GM18520 (cell line): Measurements from ENCODE around the gene GOLGA8B.
"Not testable (repeated sequence)": the region's sequence is repeated elsewhere in the genome, so short reads cannot be mapped to it uniquely, and the experiment has no call there.

Experiments
- ATAC-seq: cut with Tn5 transposase; IDR thresholded peaks from one replicate; pipeline ENCODE4 v1.9.1; 2021; ENCODE audit not compliant: unreplicated experiment

Gene GOLGA8B

DNA sequence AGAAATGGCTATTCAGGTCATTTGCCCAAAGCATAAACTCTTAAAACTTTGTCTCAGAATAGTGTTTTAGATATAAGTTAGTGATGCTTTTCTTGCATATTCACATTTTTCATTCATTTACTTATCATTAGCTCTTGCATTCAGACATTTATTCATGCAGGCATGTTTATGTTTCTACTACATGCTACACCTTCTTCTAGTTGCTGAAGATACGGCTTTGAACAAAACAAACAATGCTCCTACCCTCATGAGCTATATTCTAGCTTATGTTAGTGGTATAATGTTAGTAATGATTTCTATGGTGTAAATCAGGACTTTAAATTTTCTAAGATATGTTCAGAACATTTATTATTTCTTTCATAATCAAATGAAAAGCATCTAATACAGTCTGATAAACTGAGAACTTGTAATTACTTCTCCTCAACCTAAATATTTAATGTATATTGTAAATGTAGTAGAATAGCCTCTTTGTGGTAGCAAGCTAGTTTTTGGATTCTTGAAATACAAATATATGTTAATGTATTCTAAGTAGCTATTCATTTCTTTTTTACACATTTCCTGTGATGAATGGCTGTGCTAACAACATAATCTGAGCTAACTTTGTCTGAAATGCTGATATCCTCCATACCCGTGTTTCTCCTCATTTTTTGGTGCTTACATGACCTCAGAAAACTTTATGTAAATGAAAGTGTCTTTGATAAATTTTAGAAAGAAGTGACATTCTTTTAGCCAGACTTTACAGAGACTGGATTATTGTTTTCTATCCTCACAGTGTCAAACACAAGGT lies 15.5 kb upstream of the GOLGA8B start:
- ATAC-seq, result no peak

DNA sequence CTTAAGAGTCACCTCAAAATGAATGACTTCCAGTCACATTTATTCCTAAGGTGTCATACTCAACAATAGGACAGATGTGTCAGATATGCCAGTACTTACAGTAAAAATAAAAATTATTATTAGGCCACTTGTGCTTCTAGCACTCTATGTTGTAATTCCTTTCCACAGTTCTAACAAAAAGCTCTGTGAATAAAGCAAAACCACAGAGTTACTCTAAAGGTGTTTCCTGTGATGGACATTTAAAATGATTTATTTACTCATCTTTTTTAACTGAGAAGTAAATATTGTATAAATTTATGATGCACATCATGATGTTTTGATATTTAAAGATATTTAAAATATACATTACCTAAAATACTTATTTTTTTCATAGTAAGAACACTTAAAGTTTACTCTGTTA lies 13.9 kb upstream of the GOLGA8B start:
- ATAC-seq, result no peak

DNA sequence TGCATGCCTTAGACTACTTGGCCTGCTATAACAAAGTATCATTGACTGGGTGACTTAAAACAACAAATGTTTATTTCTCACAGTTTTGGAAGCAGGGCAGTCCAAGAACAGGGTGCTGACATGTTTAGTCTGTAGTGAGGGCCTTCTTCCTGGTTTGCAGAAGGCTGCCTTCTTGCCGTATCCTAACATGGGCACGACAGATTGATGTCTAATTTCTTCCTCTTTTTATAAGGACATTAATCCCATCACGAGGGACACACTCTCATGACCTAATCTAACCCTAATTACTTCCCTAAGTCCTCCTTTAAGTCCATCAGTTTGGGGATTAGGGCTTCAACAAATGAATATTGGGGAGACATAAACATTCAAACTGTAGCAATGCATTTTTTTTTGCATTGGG lies 10.9 kb upstream of the GOLGA8B start:
- ATAC-seq, result no peak

DNA sequence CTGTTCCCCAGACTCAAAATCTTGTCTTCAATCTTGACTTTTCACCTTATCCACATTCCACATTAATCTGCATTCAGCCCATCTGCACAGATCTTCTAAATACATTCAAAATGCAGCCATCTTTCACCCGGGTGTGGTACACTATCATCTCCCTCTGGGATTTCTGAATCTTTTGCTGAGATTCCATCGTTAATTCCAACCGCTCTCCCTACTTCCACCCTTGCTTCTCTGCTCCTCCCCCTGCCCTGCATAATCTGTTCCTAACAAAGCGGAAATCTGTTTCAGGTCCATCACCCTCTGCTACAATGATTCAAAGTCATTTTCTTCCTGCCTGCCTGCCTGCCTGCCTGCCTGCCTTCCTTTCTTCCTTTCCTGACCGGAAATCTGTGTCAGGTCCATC lies 7.9 kb upstream of the GOLGA8B start:
- ATAC-seq, result no peak

DNA sequence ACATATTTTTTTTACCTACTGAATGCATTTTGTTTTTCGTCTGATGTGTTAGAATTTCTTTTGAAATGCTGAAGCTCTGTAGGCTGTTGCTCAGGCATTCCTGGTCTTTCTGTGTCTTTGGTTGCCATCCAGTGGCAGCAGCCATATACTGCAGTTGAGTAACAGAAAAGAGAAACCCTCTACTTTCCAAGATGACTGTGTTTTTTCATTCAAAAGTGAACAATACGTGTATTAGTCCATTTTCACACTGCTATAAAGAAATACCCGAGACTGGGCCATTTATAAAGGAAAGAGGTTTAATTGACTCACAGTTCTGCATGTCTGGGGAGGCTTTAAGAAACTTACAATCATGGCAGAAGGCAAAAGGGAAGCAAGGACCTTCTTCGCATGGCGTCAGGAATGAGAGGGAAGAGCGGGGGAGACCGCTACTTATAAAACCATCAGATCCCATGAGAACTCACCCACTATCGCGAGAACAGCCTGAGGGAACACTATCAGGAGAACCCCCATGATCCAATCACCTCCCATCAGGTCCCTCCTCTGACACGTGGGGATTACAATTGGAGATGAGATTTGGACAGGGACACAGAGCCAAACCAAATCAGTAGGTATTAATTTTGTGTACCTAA lies 4.7 kb upstream of the GOLGA8B start:
- no peak for ATAC-seq

DNA sequence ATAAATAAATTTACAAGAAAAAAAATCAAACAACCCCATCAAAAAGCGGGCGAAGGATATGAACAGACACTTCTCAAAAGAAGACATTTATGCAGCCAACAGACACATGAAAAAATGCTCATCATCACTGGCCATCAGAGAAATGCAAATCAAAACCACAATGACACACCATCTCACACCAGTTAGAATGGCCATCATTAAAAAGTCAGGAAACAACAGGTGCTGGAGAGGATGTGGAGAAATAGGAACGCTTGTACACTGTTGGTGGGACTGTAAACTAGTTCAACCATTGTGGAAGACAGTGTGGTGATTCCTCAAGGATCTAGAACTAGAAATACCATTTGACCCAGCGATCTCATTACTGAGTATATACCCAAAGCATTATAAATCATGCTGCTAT lies 2.5 kb upstream of the GOLGA8B start:
- not testable (repeated sequence) for ATAC-seq

DNA sequence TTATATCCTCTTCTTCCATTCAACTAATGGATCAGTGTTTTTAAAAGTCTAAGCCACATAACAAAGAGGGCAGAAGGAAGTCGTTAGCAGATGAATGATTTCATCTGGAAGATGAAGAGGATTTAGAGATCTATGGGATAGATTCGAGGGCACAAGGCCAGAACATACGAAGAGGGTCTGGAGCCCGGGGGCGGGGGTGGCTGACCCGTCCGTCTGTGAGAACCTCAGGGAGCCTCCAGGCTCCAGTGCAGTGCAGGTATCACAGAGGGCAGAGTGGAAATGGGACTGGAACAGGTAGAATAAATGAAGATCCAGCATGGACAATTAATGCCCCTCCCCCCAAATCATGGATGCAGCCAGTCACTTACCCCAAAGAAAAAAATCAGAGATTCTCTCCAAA lies 1.5 kb upstream of the GOLGA8B start:
- no peak for ATAC-seq

DNA sequence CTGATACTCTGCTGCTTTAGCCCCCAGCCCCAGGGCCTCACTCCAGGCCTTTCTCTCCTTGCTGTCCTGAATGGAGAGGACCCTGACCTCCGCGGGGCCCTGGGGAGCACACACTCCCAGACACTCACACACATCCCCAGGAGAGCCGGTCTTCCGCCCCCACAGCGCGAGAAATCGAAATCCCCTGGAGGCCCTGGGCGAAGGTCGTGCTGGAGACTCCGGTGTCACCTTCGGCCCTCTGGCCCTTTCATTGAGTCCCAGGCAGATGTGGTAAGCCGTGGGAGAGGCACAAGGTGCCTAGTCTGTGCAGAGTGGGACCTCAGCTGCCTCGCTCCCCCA lies 848 bp upstream of the GOLGA8B start:
- ATAC-seq, result no peak

DNA sequence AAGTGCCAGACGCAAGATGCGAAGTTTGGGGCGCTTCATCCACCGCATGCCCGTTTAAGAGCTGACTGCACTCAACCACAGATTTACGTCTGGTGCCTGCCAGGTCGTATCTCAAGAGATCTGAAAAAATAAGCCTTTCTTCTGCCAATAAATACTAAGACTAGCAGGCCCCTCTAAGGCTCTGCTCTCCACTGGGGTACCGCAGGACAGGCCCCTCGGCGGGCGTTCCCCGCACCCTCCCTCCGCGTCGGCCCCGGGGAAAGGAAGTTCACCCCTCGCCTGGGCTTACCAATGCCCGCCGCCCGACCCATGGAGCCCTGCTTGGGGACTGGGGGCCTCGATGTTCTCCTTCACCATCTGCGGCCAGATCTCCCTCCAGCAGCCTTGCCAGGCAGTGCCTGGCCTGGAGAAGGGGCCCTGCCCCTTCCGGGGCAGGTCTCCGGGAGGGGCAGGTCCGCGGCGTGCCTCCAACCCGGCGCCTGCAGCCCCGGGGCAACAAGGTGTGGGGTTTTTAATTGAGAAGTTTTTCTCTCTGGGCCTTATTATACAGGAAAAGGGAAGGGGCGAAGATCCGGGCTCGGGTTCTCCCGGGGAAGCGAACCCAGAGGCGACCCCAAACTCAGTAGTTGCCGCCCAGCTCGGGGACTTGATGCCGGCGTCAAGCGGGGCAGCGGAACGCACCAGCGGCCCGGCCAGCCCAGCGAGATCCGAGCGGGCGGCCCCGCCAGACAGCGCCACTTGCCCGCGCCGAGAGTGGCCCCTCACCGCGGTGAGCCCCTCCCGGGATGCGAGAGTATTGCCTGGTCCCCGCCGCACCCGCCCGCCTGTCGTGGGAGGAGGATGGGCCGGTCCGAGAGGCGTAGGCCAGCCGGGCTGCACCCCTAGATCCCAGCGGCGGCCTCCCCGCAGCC lies 735 bp downstream of the GOLGA8B start:
- ATAC-seq, result peak; percentile 10

DNA sequence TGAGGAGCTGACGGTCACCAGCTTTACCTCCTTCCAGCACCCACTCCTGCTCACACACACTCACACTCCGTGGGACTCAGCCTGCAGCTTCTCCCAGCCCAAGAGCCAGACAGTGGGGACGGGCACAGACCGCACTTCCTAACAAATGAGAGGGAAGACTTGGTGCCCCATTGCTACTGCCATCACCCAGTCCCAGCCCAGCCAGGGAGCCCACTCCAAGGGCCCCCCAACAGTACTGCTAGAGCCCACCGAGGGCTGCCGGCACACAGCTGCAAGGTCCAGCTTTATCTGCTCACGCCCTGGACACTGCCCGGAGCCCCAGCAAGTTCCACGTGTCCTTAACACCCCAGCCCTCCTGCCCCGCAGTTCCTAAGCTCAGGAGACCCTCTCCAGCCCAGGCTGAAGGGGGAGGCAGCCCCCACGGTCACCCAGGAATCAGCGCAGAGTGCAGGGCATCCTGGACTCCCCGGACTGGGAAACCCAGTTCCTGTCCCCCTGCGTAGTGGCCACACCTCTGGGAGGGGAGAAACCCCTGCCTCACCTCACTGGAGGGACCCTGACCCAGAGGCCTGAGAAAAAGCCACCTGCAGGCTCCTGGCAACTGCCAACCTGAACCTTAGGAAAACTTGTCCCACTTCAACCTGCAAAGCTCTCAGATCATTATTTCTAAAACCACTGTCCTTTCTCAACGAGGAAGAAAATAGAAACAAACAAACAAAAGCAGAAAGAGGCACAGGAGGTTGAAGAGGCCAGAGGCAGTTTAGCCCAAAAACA lies 1.6 kb downstream of the GOLGA8B start:
- not testable (repeated sequence) for ATAC-seq

DNA sequence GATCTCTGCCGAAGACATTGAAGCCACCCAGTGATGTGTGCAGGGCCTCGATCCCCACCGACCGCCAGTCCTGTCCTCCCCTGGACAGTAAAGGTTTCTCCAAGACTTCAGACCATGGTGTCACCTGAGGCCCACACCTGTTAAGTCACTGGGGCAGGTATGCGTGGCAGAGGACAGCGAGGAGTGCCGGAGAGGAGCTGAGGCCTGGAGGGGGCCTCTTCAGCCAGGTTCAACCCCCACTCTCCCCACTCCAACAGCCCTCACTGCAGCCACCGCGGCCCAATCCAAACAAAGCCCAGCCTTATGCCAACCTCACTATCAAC lies 2.4 kb downstream of the GOLGA8B start:
- no peak for ATAC-seq

DNA sequence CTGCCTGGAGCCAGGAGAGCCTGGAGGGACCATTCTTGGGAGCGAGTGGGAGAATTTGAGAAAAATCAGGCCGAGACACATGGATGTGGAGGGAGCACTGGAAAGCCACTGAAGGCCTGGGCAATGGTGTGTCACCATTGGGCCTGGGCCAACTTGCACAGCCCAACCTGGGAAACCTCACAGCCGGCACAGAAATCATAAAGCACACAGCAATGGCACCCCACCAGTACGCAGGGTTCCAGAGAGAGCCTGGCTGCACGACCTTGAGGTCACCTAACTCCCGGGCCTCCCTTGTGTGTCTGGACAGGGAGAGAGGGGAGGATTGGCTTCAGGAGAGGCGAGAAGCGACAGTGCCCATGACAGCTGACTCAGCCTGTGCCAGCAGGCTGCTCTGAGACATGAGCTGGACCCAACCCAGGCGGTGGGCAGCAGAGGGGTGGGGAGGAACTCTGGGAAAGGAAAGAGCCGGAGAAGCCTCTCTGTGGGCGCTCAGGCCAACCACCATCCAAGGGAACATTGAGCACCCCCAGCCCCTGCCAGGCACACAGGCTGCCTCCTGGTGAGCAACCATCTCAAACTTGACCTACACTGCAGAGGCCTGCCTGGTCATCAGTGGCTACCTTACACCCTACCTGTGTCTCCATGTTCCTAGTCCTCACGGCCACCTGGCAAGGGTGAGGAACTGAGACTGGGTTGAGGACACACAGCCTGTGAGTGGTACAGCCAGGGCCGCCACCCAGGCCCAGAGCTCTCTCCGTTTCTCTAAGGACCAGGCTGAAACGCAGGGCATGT lies 3.0 kb downstream of the GOLGA8B start:
- ATAC-seq, result not testable (repeated sequence)

DNA sequence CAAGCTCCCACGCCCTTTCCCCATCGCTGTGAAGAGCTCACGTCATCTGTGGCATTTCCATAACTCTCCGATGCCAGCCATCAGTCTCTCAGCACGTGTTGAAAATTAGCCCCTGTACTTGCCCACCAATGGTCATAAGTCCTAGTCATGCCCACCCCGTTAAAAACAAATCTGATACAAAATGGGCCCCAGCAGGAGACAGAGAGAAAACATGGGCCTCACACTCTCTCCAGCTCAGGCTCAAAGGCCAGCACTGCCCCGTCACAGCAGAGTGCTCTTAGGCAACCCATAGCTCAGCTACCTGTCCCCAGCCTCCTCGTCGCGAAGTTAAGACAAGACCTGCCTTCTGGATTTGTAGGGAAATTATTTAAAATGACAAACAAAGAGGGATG lies 5.2 kb downstream of the GOLGA8B start:
- no peak for ATAC-seq

DNA sequence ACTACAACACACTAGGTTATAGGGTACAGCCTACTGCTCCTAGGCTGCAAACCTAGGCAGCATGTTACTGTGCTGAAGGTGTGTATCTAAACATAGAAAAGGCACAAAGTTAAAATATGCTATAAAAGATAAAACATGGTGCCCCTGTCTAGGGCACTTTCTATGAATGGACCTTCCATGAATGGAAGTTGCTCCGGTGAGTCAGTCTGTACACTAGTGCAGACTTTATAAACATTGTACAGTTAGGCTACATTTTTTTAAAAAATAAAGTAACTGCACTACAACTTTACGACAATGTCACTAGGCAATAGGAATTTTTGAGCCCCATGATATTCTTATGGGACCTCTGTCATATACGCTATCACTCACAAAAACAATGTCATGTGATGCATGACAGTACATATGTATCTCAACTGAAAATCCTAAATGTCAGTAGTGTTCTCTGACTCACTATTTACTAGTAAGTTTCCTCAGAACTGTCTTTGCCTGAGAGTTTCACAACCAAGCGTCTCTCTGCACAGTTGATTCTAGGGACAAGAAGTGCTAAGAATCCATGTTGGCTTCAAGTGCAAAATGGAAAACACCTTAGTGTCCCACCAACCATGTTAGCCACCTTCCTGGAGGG lies 5.7 kb downstream of the GOLGA8B start:
- ATAC-seq, result not testable (repeated sequence)

DNA sequence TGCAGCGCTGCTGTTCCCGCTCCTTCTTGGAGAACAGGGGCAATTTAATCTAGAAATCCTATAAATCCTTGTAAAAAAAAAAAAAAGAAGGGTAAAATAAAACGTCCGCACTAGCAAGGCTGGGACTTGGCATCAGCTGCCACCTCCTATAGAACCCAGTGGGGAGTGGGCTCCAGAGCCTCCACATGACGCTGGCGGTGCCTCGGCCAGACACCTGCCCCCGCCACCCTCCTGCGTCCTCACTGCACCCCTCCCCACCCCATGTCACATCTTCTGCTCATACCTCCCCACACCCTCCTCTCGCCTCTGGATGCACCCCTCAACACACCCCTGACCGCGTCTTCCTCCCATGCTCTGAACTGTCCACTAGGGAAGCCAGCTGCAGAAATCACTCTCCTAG lies 8.4 kb downstream of the GOLGA8B start:
- ATAC-seq, result not testable (repeated sequence)

DNA sequence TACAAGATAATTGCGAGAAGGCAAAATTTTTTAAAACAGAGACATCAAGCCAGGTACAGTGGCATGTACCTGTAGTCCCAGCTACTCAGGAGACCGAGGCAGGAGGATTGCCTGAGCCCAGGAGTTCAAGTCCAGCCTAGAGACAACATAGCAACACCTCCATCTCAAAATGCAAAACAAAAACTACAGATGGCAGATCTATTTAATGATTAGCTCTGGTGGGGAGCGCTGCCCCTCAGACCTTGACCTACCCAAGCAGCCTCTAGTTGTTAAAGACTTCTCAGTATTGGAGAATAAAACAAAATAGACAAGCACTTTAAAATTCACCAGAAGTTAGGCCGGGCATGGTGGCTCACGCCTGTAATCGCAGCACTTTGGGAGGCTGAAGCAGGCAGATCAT lies 10.5 kb downstream of the GOLGA8B start:
- ATAC-seq, result not testable (repeated sequence)

DNA sequence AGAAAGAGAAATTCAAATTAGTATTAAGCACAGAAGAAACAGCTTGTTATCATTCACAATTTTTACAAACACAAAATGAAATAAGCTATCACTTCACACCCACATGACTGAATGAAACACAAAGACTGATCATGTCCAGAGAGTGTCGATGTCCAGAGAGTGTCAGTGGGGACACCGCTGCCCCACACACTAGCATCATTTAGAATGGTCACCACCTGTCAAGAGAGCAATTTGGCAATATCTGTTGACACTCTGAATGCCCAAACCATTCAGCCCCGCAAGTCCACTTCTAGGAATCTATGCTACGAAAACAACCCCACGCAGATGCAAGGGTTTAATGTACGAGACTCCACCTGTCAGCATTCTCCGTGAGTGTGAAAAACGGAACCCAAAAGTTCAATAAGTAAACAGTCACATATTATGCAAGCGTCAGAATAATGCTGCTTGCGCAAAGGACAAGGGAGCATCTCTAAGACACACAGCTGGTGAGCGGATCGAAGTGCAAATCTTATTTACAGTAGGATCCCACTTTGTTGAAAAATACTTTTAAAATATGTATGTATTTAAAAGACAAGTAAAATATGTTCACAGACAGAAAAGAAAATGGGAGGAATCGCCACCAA lies 11.3 kb downstream of the GOLGA8B start:
- not testable (repeated sequence) for ATAC-seq

DNA sequence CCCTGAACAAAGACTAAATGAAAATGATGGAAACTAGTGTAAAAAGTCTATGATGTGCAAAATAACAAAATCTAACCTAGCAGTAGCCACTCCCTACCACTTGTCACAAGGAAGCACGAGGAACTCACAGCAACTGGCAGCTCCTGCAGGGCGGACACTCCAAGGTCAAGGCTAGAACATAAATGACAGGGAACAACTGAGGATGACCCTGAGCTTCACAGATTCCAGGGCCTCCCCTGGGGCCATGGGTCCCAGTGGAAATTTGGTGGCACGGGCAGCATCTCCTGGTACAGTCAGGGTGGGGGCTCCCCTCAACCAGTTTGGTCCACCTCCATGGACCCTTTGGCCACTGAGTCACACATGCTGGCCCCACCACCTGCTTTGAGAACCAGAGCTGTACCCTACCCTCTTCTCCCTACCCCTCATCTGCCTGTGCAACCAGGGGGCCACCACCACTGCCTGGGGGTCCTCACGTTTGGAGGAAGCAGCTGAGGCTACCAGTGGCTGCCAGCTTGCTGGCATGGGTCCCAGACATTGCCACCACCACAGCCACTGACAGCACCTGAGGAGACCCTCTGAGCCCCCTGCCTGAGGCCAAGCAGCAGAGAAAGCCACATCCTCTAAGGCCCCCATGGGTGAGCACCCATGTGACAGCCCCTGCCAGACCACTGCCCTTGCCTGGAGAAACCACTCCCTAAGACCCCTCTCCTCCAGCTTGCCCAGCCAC lies 13.6 kb downstream of the GOLGA8B start:
- ATAC-seq, result not testable (repeated sequence)

DNA sequence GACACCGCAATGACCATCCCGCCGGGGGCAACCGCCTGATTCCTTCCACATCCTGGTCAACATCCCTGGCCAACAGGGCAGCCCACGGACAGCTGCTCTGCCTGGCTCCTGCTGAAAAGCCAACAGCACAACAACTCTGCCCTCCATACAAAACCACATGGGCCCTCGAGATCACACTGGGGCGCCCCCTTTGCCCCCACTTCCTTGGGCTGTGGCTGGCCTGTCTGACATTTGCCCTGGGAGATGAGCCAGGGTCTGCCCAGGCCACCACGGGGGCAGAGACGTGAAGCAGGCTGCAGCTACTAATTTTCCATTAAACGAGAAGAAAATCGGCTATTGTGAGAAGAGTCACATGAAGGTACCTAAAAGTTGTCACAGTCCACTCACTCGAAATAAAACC lies 16.3 kb downstream of the GOLGA8B start:
- ATAC-seq, result not testable (repeated sequence)
